Esophagus squamous epithelium (tissue), 5 donors: ENCODE results near the gene UCKL1. TPM values are rescaled to one million over a fixed set of nuclear protein-coding genes. Genes with fewer than 3 reads are reported as not detected.

Experiments used
- DNase-seq: peaks from one replicate; lab custom pipeline; 2025; lab: John Stamatoyannopoulos, UW
- H3K27ac ChIP-seq, 4 donors: fragments of 200-600 bp; sonication (generic); one replicate each; pipeline ENCODE4 v1.5.1; 2016 to 2019; ENCODE audit warnings: mild to moderate bottlenecking in 1 of 4
- H3K27me3 ChIP-seq, 4 donors: fragments of 200-600 bp; sonication (generic); 1 replicate in 3 of 4; 2 replicates in 1 of 4; pipeline versions ENCODE4 v1.5.1 to v1.6.0; 2017 to 2021; ENCODE audit warnings: antibody characterized with exemption in 1 of 4
- H3K36me3 ChIP-seq, 3 donors: fragments of 200-600 bp; sonication (generic); one replicate each; pipeline ENCODE4 v1.5.1; 2016 to 2019
- H3K4me1 ChIP-seq, 3 donors: fragments of 200-600 bp; sonication (generic); one replicate each; pipeline ENCODE4 v1.5.1; 2017 to 2019
- H3K4me3 ChIP-seq, 4 donors: fragments of 200-600 bp; sonication (generic); 1 replicate in 3 of 4; 2 replicates in 1 of 4; pipeline ENCODE4 v1.5.1; 2016 to 2019; ENCODE audit warnings: mild to moderate bottlenecking in 2 of 4, moderate library complexity in 1 of 4
- H3K9me3 ChIP-seq, 3 donors: fragments of 200-600 bp; sonication (generic); one replicate each; pipeline ENCODE4 v1.5.1; 2016 to 2019
- POLR2A ChIP-seq, 4 donors: fragments of 450-650 bp; IDR thresholded peaks; one replicate each; pipeline ENCODE4 v1.6.1; 2017; ENCODE audit warnings: antibody characterized with exemption in 4 of 4, mild to moderate bottlenecking in 4 of 4, moderate library complexity in 3 of 4
- WGBS, 2 donors: methylation state at CpG; one replicate each; pipeline ENCODE4 v1.1.5; 2018; 5-methylcytosine and 5-hydroxymethylcytosine counted together
- intact Hi-C: fragments of 100-400 bp; cut with DNase I; formaldehyde crosslinking; loops from one replicate; pipeline ENCODE4 v1.15.0; 2022
- small RNA-seq, 4 donors: library from RNA; depleted of rRNA; stranded (forward); fragments of <200 nt; gene quantifications; one replicate each; pipeline ENCODE3, GENCODE V24; 2016
- total RNA-seq, 4 donors: library from RNA; depleted of rRNA; stranded (reverse); fragments of >200 nt; gene quantifications; one replicate each; pipeline ENCODE4 v1.1.0, GENCODE V29; 2016
- TF ChIP-seq, protein P1 (sequence below), 6 experiments: fragments of 450-650 bp in 4 of 6; fragments of 200-600 bp in 2 of 6; sonication (generic) in 2 of 6; IDR thresholded peaks; one replicate each; pipeline ENCODE4 v1.5.1; 2016 to 2019; ENCODE audit warnings: antibody characterized with exemption in 6 of 6, mild to moderate bottlenecking in 4 of 6, moderate library complexity in 4 of 6
- donor health status: DM: yes; HTN: yes; CAD: no.

The UCKL1 gene
- total RNA-seq, 4 donors from 2014 or later: 23.1 to 38.0 (median 25.6) TPM

DNA sequence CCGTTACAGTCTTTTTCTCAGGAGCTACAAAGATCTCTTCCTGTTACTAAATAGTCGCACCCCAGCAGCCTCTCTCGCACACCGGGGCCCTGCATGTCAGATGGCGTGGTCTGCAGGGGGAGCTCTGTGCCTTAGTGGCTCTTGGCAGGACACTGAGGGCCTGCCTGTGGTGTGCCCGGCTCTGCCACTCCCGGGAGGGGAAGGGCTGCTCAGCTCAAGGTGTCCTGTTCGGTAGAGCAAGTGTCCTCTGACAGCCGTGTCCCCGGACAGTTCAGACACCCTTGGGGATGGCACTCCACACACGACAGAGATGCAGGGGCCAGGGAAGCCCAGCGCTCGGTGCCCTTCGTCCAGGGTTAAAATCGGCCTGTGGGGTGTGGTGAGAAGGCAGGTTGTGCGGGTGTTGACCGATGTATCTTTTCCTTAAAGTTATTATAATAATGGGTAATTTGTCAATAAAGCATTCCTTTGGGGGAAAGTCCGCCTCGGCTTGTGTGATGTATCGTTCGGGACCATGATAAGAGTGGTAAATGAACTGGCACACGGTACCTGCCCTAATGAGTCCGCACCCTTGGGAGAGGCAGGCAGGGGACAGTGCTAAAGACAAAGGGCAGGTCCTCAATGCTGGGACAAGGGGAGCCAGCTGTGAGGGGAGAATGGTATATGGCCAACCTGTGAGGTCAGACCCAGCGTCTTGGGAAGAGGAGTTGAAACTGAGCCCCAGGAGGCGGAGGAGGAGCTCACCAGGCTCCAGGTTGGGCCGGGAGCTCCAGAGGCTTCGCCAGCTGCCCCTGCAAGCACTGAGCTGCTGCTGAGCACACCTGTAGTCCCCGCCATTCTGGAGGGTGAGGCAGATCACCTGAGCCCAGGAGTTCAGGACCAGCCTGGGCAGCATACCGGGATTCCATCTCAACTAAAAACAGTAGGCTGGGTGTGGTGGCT, 64.9 kb downstream of the UCKL1 start:
- Histone ChIP-seq H3K4me1 (peaks cover 21 to 70% (median 22%) of the 10 kb centered on the region in 3 donors), H3K36me3 (peaks cover 12 to 65% (median 18%) of the 10 kb centered on the region in 3 donors), H3K9me3 (no peaks in the 10 kb centered on the region), H3K27ac (peak overlapping the region; percentile 67 to 86 (median 84)), H3K4me3 (no peak overlapping the region), H3K27me3 (no peaks in the 10 kb centered on the region)
- intact Hi-C loops: no loop called here
- TF ChIP-seq, protein P1, sequence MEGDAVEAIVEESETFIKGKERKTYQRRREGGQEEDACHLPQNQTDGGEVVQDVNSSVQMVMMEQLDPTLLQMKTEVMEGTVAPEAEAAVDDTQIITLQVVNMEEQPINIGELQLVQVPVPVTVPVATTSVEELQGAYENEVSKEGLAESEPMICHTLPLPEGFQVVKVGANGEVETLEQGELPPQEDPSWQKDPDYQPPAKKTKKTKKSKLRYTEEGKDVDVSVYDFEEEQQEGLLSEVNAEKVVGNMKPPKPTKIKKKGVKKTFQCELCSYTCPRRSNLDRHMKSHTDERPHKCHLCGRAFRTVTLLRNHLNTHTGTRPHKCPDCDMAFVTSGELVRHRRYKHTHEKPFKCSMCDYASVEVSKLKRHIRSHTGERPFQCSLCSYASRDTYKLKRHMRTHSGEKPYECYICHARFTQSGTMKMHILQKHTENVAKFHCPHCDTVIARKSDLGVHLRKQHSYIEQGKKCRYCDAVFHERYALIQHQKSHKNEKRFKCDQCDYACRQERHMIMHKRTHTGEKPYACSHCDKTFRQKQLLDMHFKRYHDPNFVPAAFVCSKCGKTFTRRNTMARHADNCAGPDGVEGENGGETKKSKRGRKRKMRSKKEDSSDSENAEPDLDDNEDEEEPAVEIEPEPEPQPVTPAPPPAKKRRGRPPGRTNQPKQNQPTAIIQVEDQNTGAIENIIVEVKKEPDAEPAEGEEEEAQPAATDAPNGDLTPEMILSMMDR (IDR thresholded peaks at IDR 0.05): peak in 1 of 6 experiments; percentile 7
- TF ChIP-seq POLR2A (IDR thresholded peaks at IDR 0.05): no peak
- DNase-seq: no peak
- WGBS, 2 donors: 73 to 90% methylated on average over 15 to 27 of the region's 29 CpGs

DNA sequence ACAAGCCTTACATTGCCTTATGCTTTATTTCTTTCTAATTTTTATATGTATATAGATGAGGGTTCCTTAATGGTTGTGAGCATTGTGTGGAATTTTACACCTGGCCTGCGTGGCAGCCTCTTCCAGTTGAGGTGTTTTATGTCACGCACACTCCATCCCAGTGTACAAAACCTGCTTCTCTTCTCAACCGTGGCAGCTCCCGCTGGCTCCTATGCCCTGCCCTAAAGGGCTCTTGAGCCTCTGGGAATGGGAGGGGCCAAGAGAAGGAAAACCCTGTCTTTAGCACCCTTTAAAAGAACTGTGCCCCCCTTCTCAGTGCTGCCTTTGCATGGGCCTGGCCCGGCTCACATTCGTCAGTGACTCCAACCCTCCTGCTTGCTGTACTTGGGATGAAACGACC, 65.6 kb downstream of the UCKL1 start:
- 32 to 61% methylated on average over 5 to 6 of the region's 7 CpGs for WGBS, 2 donors
- Histone ChIP-seq H3K36me3 (peaks cover 15 to 72% (median 18%) of the 10 kb centered on the region in 3 donors), H3K4me1 (peaks cover 22 to 69% (median 23%) of the 10 kb centered on the region in 3 donors), H3K4me3 (no peak overlapping the region), H3K27me3 (no peaks in the 10 kb centered on the region), H3K9me3 (no peaks in the 10 kb centered on the region), H3K27ac (peak overlapping the region; percentile 67 to 86 (median 84))
- DNase-seq: no peak
- intact Hi-C loops: no loop called here
- TF ChIP-seq, protein P1 (IDR thresholded peaks at IDR 0.05): no peak
- TF ChIP-seq POLR2A (IDR thresholded peaks at IDR 0.05): no peak

DNA sequence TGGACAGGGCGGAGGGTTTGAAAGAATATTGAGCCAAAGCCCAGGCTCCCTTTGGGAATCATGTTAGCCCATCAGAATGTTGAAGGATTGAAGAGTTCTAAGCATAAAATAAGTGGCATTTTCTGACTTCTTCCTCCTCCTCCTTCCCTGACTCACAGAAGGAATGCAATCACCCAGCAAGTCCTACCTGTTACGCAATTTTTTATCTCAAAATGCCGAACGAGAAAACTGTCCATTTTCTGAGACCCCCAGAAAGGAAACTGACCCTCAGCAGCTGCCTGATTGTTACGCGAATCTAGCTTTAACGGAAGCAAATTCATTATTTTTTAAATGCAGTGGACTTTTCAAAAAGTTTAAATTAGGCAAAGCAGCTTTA, 66.0 kb downstream of the UCKL1 start:
- H3K4me3 ChIP-seq: peak overlapping the region in 3 of 4 donors; percentile 4 to 39 (median 10)
- H3K27me3 ChIP-seq: no peaks in the 10 kb centered on the region
- peaks cover 24 to 73% (median 26%) of the 10 kb centered on the region in 3 donors for H3K4me1 ChIP-seq
- no peaks in the 10 kb centered on the region for H3K9me3 ChIP-seq
- peak overlapping the region; percentile 83 to 89 (median 86) for H3K27ac ChIP-seq
- TF ChIP-seq, protein P1 (IDR thresholded peaks at IDR 0.05): no peak
- TF ChIP-seq POLR2A (IDR thresholded peaks at IDR 0.05): no peak
- intact Hi-C loops: no loop called here
- H3K36me3 ChIP-seq: peaks cover 15 to 77% (median 20%) of the 10 kb centered on the region in 3 donors
- DNase-seq: no peak
- WGBS, 2 donors: 51 to 72% methylated on average over 7 of the region's 7 CpGs

Small RNAs within 50 kb of the gene (small RNA-seq; reads per million reads assigned to genes)
- gene MIR647 (0 to 0.18 (median 0) reads per million in 4 donors), gene MIR941-2 (0 reads per million in 4 donors), gene MIR941-4 (0 reads per million in 4 donors), gene MIR941-5 (0 reads per million in 4 donors), gene RNU1-134P (0 reads per million in 4 donors)

Other genes starting within 250 kb of the UCKL1 start
- 10 to 100 TPM; 30.4 to 45.5 (median 37.0) TPM for gene ARFRP1, start 248.4 kb downstream of the UCKL1 start, total RNA-seq
- gene ZGPAT, start 248.4 kb downstream of the UCKL1 start, total RNA-seq: 10 to 100 TPM; 25.4 to 31.9 (median 28.3) TPM
- 10 to 100 TPM; 10.9 to 22.3 (median 14.4) TPM for gene LIME1, start 219.8 kb downstream of the UCKL1 start, total RNA-seq
- 10 to 100 TPM; 37.0 to 55.5 (median 50.2) TPM for gene SLC2A4RG, start 216.6 kb downstream of the UCKL1 start, total RNA-seq
- 1 to 10 TPM in 3 of 4 donors, under 1 TPM in 1; 0.79 to 4.2 (median 2.0) TPM for gene ZBTB46, start 125.2 kb downstream of the UCKL1 start, total RNA-seq
- not detected for gene ABHD16B, start 94.9 kb downstream of the UCKL1 start, total RNA-seq
- gene TPD52L2, start 91.1 kb downstream of the UCKL1 start, total RNA-seq: 100 to 1,000 TPM in 3 of 4 donors, 10 to 100 TPM in 1; 97.1 to 124 (median 116) TPM
- 10 to 100 TPM; 58.7 to 89.5 (median 75.4) TPM for gene DNAJC5, start 61.3 kb downstream of the UCKL1 start, total RNA-seq
- 10 to 100 TPM; 10.7 to 17.6 (median 14.2) TPM for gene ZNF512B, start 13.5 kb upstream of the UCKL1 start, total RNA-seq
- gene SAMD10, start 23.2 kb upstream of the UCKL1 start, total RNA-seq: 10 to 100 TPM in 1 of 4 donors, 1 to 10 TPM in 3; 5.1 to 15.9 (median 6.8) TPM
- 10 to 100 TPM; 34.1 to 57.4 (median 45.8) TPM for gene PRPF6, start 24.7 kb upstream of the UCKL1 start, total RNA-seq
- gene C20orf204, start 79.8 kb upstream of the UCKL1 start, total RNA-seq: under 1 TPM in 3 of 4 donors, not detected in 1; 0.26 to 0.57 (median 0.57) TPM
- 1 to 10 TPM; 1.3 to 4.5 (median 3.9) TPM for gene SOX18, start 93.2 kb upstream of the UCKL1 start, total RNA-seq
- 10 to 100 TPM in 2 of 4 donors, 1 to 10 TPM in 2; 1.8 to 25.2 (median 8.9) TPM for gene TCEA2, start 106.8 kb upstream of the UCKL1 start, total RNA-seq
- gene RGS19, start 123.1 kb upstream of the UCKL1 start, total RNA-seq: 10 to 100 TPM in 3 of 4 donors, 1 to 10 TPM in 1; 7.4 to 14.4 (median 11.0) TPM
- gene OPRL1, start 123.7 kb upstream of the UCKL1 start, total RNA-seq: under 1 TPM in 3 of 4 donors, not detected in 1; 0.34 to 0.91 (median 0.76) TPM
- not detected for gene LKAAEAR1, start 128.0 kb upstream of the UCKL1 start, total RNA-seq
- gene NPBWR2, start 151.1 kb upstream of the UCKL1 start, total RNA-seq: not detected
- gene MYT1, start 208.0 kb upstream of the UCKL1 start, total RNA-seq: not detected